Astrocyte (in vitro differentiated cells and primary cell): Measurements from ENCODE around the gene MEGF6. TPM values are rescaled to one million over a fixed set of nuclear protein-coding genes. Genes with fewer than 3 reads are reported as not detected.

Experiments
- DNase-seq: peaks from one replicate; pipeline ENCODE4 v3.0.0-alpha.2; 2010; ENCODE audit warnings: low read depth
- FAIRE-seq: peaks from 2 replicates; lab custom pipeline; 2011; peaks lifted over from hg19 to GRCh38; lab: Jason Lieb, UNC
- H2AFZ ChIP-seq: 2 replicates; pipeline ENCODE4 v1.6.0; 2012; ENCODE audit warnings: low read depth, low read length, inconsistent platforms
- H3K27ac ChIP-seq: 2 replicates; pipeline ENCODE4 v1.5.1; 2011; ENCODE audit warnings: low read depth, low read length, inconsistent platforms
- H3K27me3 ChIP-seq: 2 replicates; pipeline ENCODE4 v1.6.0; 2011; ENCODE audit warnings: low read length, inconsistent platforms; ENCODE audit not compliant: insufficient read depth
- H3K36me3 ChIP-seq: 2 replicates; pipeline ENCODE4 v1.5.1; 2011; ENCODE audit warnings: low read length, inconsistent platforms; ENCODE audit not compliant: insufficient read depth
- H3K4me1 ChIP-seq: 2 replicates; pipeline ENCODE4 v1.5.1; 2011; ENCODE audit warnings: low read length, inconsistent platforms; ENCODE audit not compliant: insufficient read depth
- H3K4me2 ChIP-seq: 2 replicates; pipeline ENCODE4 v1.6.0; 2012; ENCODE audit warnings: low read length, inconsistent platforms
- H3K4me3 ChIP-seq: 2 replicates; pipeline ENCODE4 v1.5.1; 2011; ENCODE audit warnings: low read depth, mild to moderate bottlenecking, low read length, inconsistent platforms; ENCODE audit not compliant: insufficient read depth
- H3K79me2 ChIP-seq: 2 replicates; pipeline ENCODE4 v1.6.0; 2012; ENCODE audit warnings: mild to moderate bottlenecking, low read length, inconsistent platforms; ENCODE audit not compliant: insufficient read depth
- H3K9ac ChIP-seq: 2 replicates; pipeline ENCODE4 v1.6.0; 2012; ENCODE audit warnings: mild to moderate bottlenecking, low read length, inconsistent platforms
- H3K9me3 ChIP-seq: 2 replicates; pipeline ENCODE4 v1.5.1; 2012; ENCODE audit warnings: low read depth, mild to moderate bottlenecking, low read length, inconsistent platforms; ENCODE audit not compliant: insufficient read depth
- H4K20me1 ChIP-seq: 2 replicates; pipeline ENCODE4 v1.6.0; 2012; ENCODE audit warnings: low read length, inconsistent platforms; ENCODE audit not compliant: insufficient read depth
- H3K27ac Mint-ChIP-seq: one replicate; pipeline ENCODE4 v1.8.0; 2021; ENCODE audit warnings: mild to moderate bottlenecking, mixed read lengths; ENCODE audit not compliant: unreplicated experiment
- H3K27me3 Mint-ChIP-seq: one replicate; pipeline ENCODE4 v1.8.0; 2021; ENCODE audit warnings: low read depth, mixed read lengths; ENCODE audit not compliant: unreplicated experiment
- H3K36me3 Mint-ChIP-seq: one replicate; pipeline ENCODE4 v1.8.0; 2021; ENCODE audit warnings: low read depth, mixed read lengths; ENCODE audit not compliant: unreplicated experiment
- H3K4me1 Mint-ChIP-seq: one replicate; pipeline ENCODE4 v1.8.0; 2021; ENCODE audit warnings: low read depth, mixed read lengths; ENCODE audit not compliant: unreplicated experiment
- H3K4me3 Mint-ChIP-seq: one replicate; pipeline ENCODE4 v1.8.0; 2021; ENCODE audit warnings: mild to moderate bottlenecking, moderate library complexity, mixed read lengths; ENCODE audit not compliant: unreplicated experiment
- H3K9me3 Mint-ChIP-seq: one replicate; pipeline ENCODE4 v1.8.0; 2021; ENCODE audit warnings: mild to moderate bottlenecking, mixed read lengths; ENCODE audit not compliant: unreplicated experiment
- CTCF ChIP-seq: IDR thresholded peaks from 2 replicates; pipeline ENCODE4 v1.5.1; 2011; ENCODE audit warnings: low read depth, mild to moderate bottlenecking, inconsistent platforms, low read length, moderate library complexity; ENCODE audit not compliant: insufficient read depth
- EZH2 ChIP-seq: IDR thresholded peaks from 2 replicates; pipeline ENCODE4 v1.6.1; 2012; ENCODE audit warnings: mild to moderate bottlenecking, low read length, inconsistent platforms; ENCODE audit not compliant: insufficient read depth
- total RNA-seq: library from RNA; stranded (reverse); gene quantifications from 2 replicates; pipeline ENCODE4 v1.2.1, GENCODE V29; 2021

Gene MEGF6
- total RNA-seq, 1 donor from 2014 or later, result 14.8 TPM

- Mint-ChIP-seq H3K36me3 (no peaks in the 10 kb centered on the region), H3K27ac (no peak overlapping the region), H3K9me3 (no peaks in the 10 kb centered on the region), H3K4me1 (peaks cover 11% of the 10 kb centered on the region), H3K4me3 (peak overlapping the region; percentile 50), H3K27me3 (peaks cover 19% of the 10 kb centered on the region)
- TF ChIP-seq CTCF (no peak), EZH2 (no peak)
- H4K20me1 ChIP-seq, result no peaks in the 10 kb centered on the region
- H3K27me3 ChIP-seq, result peaks cover 24% of the 10 kb centered on the region
- H3K36me3 ChIP-seq, result no peaks in the 10 kb centered on the region
- H3K9ac ChIP-seq, result no peak overlapping the region
- DNase-seq, result no peak
- H3K9me3 ChIP-seq, result no peaks in the 10 kb centered on the region
- FAIRE-seq, result no peak
- H3K4me3 ChIP-seq, result no peak overlapping the region
- H3K4me2 ChIP-seq, result no peak overlapping the region
- H3K27ac ChIP-seq, result no peak overlapping the region
- H3K79me2 ChIP-seq, result no peaks in the 10 kb centered on the region
- H3K4me1 ChIP-seq, result peaks cover 26% of the 10 kb centered on the region
- no peak overlapping the region for H2AFZ ChIP-seq
These were observed 2.1 kb downstream of the MEGF6 start for GRCh38 chr1:3609016-3609768.

- Histone ChIP-seq H3K4me1 (peaks cover 16% of the 10 kb centered on the region), H3K79me2 (no peaks in the 10 kb centered on the region), H2AFZ (no peak overlapping the region), H3K27ac (no peak overlapping the region), H3K4me2 (no peak overlapping the region), H3K27me3 (peaks cover 24% of the 10 kb centered on the region), H3K4me3 (no peak overlapping the region), H3K9ac (no peak overlapping the region), H3K9me3 (no peaks in the 10 kb centered on the region), H3K36me3 (no peaks in the 10 kb centered on the region), H4K20me1 (no peaks in the 10 kb centered on the region)
- FAIRE-seq (no peak), DNase-seq (no peak)
- H3K4me1 Mint-ChIP-seq, result peaks cover under 1% of the 10 kb centered on the region
- H3K36me3 Mint-ChIP-seq, result no peaks in the 10 kb centered on the region
- TF ChIP-seq CTCF, result no peak
- no peak for TF ChIP-seq EZH2
- no peak overlapping the region for H3K4me3 Mint-ChIP-seq
- peaks cover 17% of the 10 kb centered on the region for H3K27me3 Mint-ChIP-seq
- H3K9me3 Mint-ChIP-seq, result no peaks in the 10 kb centered on the region
- H3K27ac Mint-ChIP-seq, result no peak overlapping the region
These were observed 3.2 kb downstream of the MEGF6 start for GRCh38 chr1:3608154-3608553.

- H3K4me1 Mint-ChIP-seq, result no peaks in the 10 kb centered on the region
- DNase-seq (no peak), FAIRE-seq (no peak)
- Histone ChIP-seq H4K20me1 (no peaks in the 10 kb centered on the region), H3K9me3 (no peaks in the 10 kb centered on the region), H3K36me3 (no peaks in the 10 kb centered on the region), H2AFZ (no peak overlapping the region), H3K79me2 (no peaks in the 10 kb centered on the region), H3K27me3 (peaks cover 20% of the 10 kb centered on the region), H3K4me1 (peaks cover 11% of the 10 kb centered on the region), H3K4me3 (no peak overlapping the region), H3K27ac (no peak overlapping the region), H3K4me2 (no peak overlapping the region), H3K9ac (no peak overlapping the region)
- no peaks in the 10 kb centered on the region for H3K36me3 Mint-ChIP-seq
- H3K27me3 Mint-ChIP-seq, result peaks cover 15% of the 10 kb centered on the region
- no peak overlapping the region for H3K27ac Mint-ChIP-seq
- H3K4me3 Mint-ChIP-seq, result no peak overlapping the region
- no peaks in the 10 kb centered on the region for H3K9me3 Mint-ChIP-seq
- no peak for TF ChIP-seq CTCF
These were observed 3.6 kb downstream of the MEGF6 start for GRCh38 chr1:3607703-3608065.
